ENCODE data around the gene PSTPIP1. TPM values are rescaled to one million over a fixed set of nuclear protein-coding genes. Genes with fewer than 3 reads are reported as not detected.

Gene PSTPIP1
- total RNA-seq, 1 experiment from 2014 or later, result 1.5 TPM

GRCh38 chr15:77075528-77075927 lies 80.6 kb downstream of the PSTPIP1 start:
- DNase-seq (ENCODE audit: low spot score), result no peak
- Mint-ChIP-seq H3K27me3 (ENCODE audit: low read depth) (peaks cover 4% of the 10 kb centered on the region), H3K4me3 (no peak overlapping the region), H3K36me3 (no peaks in the 10 kb centered on the region), H3K9me3 (peaks cover 3% of the 10 kb centered on the region; the same call in 1 of the 2 replicates), H3K4me1 (peaks cover 8% of the 10 kb centered on the region), H3K27ac (no peak overlapping the region)
- ATAC-seq, result no peak
- ChIA-PET CTCF (no interaction called here), POLR2A (no interaction called here)
- TF ChIP-seq ZNF219 (CRISPR knock-in tag; IDR thresholded peaks at IDR 0.05; ENCODE audit: borderline replicate concordance) (no peak), TCF7 (CRISPR knock-in tag; IDR thresholded peaks at IDR 0.05; ENCODE audit: low read depth) (no peak), USF1 (CRISPR knock-in tag; IDR thresholded peaks at IDR 0.05) (no peak), KAT7 (CRISPR knock-in tag; IDR thresholded peaks at IDR 0.05; ENCODE audit: borderline replicate concordance) (no peak), ZBTB21 (CRISPR knock-in tag; IDR thresholded peaks at IDR 0.05; ENCODE audit: borderline replicate concordance) (no peak), TP53 (CRISPR knock-in tag; IDR thresholded peaks at IDR 0.05) (no peak), HMGXB4 (CRISPR knock-in tag; IDR thresholded peaks at IDR 0.05) (no peak), EMX1 (CRISPR knock-in tag; IDR thresholded peaks at IDR 0.05) (no peak), MYBL2 (CRISPR knock-in tag; IDR thresholded peaks at IDR 0.05) (no peak)
- TF ChIP-seq, protein P1, sequence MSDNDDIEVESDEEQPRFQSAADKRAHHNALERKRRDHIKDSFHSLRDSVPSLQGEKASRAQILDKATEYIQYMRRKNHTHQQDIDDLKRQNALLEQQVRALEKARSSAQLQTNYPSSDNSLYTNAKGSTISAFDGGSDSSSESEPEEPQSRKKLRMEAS (CRISPR knock-in tag; IDR thresholded peaks at IDR 0.05), result no peak
- TF ChIP-seq, protein P2, sequence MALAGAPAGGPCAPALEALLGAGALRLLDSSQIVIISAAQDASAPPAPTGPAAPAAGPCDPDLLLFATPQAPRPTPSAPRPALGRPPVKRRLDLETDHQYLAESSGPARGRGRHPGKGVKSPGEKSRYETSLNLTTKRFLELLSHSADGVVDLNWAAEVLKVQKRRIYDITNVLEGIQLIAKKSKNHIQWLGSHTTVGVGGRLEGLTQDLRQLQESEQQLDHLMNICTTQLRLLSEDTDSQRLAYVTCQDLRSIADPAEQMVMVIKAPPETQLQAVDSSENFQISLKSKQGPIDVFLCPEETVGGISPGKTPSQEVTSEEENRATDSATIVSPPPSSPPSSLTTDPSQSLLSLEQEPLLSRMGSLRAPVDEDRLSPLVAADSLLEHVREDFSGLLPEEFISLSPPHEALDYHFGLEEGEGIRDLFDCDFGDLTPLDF (CRISPR knock-in tag; IDR thresholded peaks at IDR 0.05), result no peak

DNA sequence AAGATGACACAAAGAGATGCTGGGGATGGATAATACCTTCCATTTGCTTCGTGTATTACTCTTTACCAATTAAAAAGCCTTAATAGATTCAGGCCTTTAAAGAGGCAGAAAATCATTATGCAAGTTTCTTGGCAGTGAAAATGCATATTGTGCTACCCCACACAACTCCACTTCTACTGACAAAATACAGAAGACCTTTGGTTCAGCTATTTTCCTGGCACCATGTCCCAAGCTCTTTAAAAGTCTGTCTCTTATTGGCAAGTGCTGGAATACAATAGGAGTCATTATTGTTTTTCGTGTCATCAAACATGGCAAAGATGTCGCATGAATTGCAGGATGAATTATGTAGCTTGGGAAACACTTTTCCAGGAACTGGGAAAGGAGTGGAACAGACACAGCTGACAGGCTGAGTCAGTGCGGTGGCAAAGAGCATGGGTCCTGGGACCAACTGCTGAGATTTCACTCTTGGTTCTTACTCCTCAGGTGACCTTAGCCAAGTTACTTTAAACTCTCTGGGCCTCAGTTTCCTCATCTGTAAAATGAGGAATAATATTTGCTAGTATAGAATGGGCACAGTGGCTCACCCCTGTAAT lies 81.5 kb downstream of the PSTPIP1 start:
- peaks cover 5% of the 10 kb centered on the region for H3K4me1 Mint-ChIP-seq
- H3K36me3 Mint-ChIP-seq, result no peaks in the 10 kb centered on the region
- CTCF ChIA-PET, result no interaction called here
- POLR2A ChIA-PET, result no interaction called here
- no peak overlapping the region for H3K27ac Mint-ChIP-seq
- peaks cover 7% of the 10 kb centered on the region for H3K27me3 Mint-ChIP-seq (ENCODE audit: low read depth)
- no peak overlapping the region for H3K4me3 Mint-ChIP-seq
- ATAC-seq (no peak), DNase-seq (ENCODE audit: low spot score) (no peak)
- H3K9me3 Mint-ChIP-seq, result peaks cover 3% of the 10 kb centered on the region; the same call in 1 of the 2 replicates
- TF ChIP-seq TCF7 (CRISPR knock-in tag; IDR thresholded peaks at IDR 0.05; ENCODE audit: low read depth), result no peak
- TF ChIP-seq RELA (CRISPR knock-in tag; IDR thresholded peaks at IDR 0.05; ENCODE audit: borderline replicate concordance), result no peak
- TF ChIP-seq MXD4 (CRISPR knock-in tag; IDR thresholded peaks at IDR 0.05; ENCODE audit: borderline replicate concordance), result no peak
- TF ChIP-seq CDX4 (CRISPR knock-in tag; IDR thresholded peaks at IDR 0.05; ENCODE audit: borderline replicate concordance), result no peak
- no peak for TF ChIP-seq CREM (CRISPR knock-in tag; IDR thresholded peaks at IDR 0.05)
- TF ChIP-seq HMGA2 (CRISPR knock-in tag; IDR thresholded peaks at IDR 0.05), result no peak
- no peak for TF ChIP-seq ZNF317 (CRISPR knock-in tag; IDR thresholded peaks at IDR 0.05; ENCODE audit: borderline replicate concordance, low read depth)
- TF ChIP-seq, protein P3, sequence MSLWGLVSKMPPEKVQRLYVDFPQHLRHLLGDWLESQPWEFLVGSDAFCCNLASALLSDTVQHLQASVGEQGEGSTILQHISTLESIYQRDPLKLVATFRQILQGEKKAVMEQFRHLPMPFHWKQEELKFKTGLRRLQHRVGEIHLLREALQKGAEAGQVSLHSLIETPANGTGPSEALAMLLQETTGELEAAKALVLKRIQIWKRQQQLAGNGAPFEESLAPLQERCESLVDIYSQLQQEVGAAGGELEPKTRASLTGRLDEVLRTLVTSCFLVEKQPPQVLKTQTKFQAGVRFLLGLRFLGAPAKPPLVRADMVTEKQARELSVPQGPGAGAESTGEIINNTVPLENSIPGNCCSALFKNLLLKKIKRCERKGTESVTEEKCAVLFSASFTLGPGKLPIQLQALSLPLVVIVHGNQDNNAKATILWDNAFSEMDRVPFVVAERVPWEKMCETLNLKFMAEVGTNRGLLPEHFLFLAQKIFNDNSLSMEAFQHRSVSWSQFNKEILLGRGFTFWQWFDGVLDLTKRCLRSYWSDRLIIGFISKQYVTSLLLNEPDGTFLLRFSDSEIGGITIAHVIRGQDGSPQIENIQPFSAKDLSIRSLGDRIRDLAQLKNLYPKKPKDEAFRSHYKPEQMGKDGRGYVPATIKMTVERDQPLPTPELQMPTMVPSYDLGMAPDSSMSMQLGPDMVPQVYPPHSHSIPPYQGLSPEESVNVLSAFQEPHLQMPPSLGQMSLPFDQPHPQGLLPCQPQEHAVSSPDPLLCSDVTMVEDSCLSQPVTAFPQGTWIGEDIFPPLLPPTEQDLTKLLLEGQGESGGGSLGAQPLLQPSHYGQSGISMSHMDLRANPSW (CRISPR knock-in tag; conservative IDR thresholded peaks at IDR 0.05; ENCODE audit: low read depth), result no peak
- TF ChIP-seq, protein P4, sequence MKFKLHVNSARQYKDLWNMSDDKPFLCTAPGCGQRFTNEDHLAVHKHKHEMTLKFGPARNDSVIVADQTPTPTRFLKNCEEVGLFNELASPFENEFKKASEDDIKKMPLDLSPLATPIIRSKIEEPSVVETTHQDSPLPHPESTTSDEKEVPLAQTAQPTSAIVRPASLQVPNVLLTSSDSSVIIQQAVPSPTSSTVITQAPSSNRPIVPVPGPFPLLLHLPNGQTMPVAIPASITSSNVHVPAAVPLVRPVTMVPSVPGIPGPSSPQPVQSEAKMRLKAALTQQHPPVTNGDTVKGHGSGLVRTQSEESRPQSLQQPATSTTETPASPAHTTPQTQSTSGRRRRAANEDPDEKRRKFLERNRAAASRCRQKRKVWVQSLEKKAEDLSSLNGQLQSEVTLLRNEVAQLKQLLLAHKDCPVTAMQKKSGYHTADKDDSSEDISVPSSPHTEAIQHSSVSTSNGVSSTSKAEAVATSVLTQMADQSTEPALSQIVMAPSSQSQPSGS (CRISPR knock-in tag; IDR thresholded peaks at IDR 0.05; ENCODE audit: borderline replicate concordance, low read depth), result no peak
- TF ChIP-seq, protein P5, sequence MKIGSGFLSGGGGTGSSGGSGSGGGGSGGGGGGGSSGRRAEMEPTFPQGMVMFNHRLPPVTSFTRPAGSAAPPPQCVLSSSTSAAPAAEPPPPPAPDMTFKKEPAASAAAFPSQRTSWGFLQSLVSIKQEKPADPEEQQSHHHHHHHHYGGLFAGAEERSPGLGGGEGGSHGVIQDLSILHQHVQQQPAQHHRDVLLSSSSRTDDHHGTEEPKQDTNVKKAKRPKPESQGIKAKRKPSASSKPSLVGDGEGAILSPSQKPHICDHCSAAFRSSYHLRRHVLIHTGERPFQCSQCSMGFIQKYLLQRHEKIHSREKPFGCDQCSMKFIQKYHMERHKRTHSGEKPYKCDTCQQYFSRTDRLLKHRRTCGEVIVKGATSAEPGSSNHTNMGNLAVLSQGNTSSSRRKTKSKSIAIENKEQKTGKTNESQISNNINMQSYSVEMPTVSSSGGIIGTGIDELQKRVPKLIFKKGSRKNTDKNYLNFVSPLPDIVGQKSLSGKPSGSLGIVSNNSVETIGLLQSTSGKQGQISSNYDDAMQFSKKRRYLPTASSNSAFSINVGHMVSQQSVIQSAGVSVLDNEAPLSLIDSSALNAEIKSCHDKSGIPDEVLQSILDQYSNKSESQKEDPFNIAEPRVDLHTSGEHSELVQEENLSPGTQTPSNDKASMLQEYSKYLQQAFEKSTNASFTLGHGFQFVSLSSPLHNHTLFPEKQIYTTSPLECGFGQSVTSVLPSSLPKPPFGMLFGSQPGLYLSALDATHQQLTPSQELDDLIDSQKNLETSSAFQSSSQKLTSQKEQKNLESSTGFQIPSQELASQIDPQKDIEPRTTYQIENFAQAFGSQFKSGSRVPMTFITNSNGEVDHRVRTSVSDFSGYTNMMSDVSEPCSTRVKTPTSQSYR (CRISPR knock-in tag; IDR thresholded peaks at IDR 0.05), result no peak
- TF ChIP-seq OVOL2 (CRISPR knock-in tag; IDR thresholded peaks at IDR 0.05; ENCODE audit: borderline replicate concordance), result no peak
- no peak for TF ChIP-seq GABPB1 (CRISPR knock-in tag; IDR thresholded peaks at IDR 0.05)
- no peak for TF ChIP-seq PRRX2 (CRISPR knock-in tag; IDR thresholded peaks at IDR 0.05)

All from WTC11 (cell line).